A549 (cell line): ENCODE results near the gene KCNQ1. TPM values are rescaled to one million over a fixed set of nuclear protein-coding genes. Genes with fewer than 3 reads are reported as not detected.

Experiments used
- ATAC-seq, 2 experiments: fragments of 200-7000 bp in 1 of 2; fragments of >200 bp in 1 of 2; cut with Nextera tagmentation in 1 of 2; cut with Tn5 transposase in 1 of 2; 3 replicates each; pipeline versions ENCODE4 v1.8.0 to v1.9.1; 2018 to 2020; ENCODE audit warnings: mild to moderate bottlenecking in 1 of 2, moderate library complexity in 1 of 2
- CTCF ChIA-PET: fragments of 300-600 bp; sonication (Branson Sonifier 250); formaldehyde crosslinking; extraction: SDS; loops from one replicate; lab custom pipeline; 2021; ENCODE audit warnings: antibody characterized with exemption, inconsistent platforms; lab: Yijun Ruan, JAX
- POLR2A ChIA-PET: fragments of 350-600 bp; formaldehyde crosslinking; extraction: SDS; loops from one replicate; lab custom pipeline; 2021; ENCODE audit warnings: antibody characterized with exemption, inconsistent platforms; lab: Yijun Ruan, JAX
- DNase-seq, 2 experiments: peaks; one replicate each; pipeline versions ENCODE4 v3.0.0 to v3.0.0-alpha.2; 2011 to 2016; ENCODE audit warnings: low read depth in 1 of 2, low spot score in 1 of 2
- FAIRE-seq: peaks from 2 replicates; lab custom pipeline; 2011; peaks lifted over from hg19 to GRCh38; lab: Jason Lieb, UNC
- H3K27ac ChIP-seq, 2 experiments: fragments of >200 bp; sonication (Bioruptor Twin); formaldehyde crosslinking; 3 replicates each; pipeline ENCODE4 v1.5.1; 2016 to 2017
- H3K4me1 ChIP-seq: fragments of >200 bp; sonication (Bioruptor Twin); formaldehyde crosslinking; 3 replicates; pipeline ENCODE4 v1.6.1; 2016
- H3K4me2 ChIP-seq: fragments of >200 bp; sonication (Bioruptor Twin); formaldehyde crosslinking; 3 replicates; pipeline ENCODE4 v1.6.1; 2016
- H3K4me3 ChIP-seq: fragments of >200 bp; sonication (Bioruptor Twin); formaldehyde crosslinking; 3 replicates; pipeline ENCODE4 v1.5.1; 2016
- H3K9me3 ChIP-seq: fragments of >200 bp; sonication (Bioruptor Twin); formaldehyde crosslinking; 3 replicates; pipeline ENCODE4 v1.6.1; 2016
- ATOH8 ChIP-seq: fragments of 250-450 bp; sonication (Bioruptor Pico); IDR thresholded peaks from 2 replicates; pipeline ENCODE4 v1.5.0; 2020; ENCODE audit warnings: low read depth, mild to moderate bottlenecking, moderate library complexity
- BHLHE40 ChIP-seq: IDR thresholded peaks from 2 replicates; pipeline ENCODE4 v1.6.1; 2012; ENCODE audit warnings: low read depth, low read length, inconsistent platforms
- CBX2 ChIP-seq: fragments of 200-600 bp; sonication (generic); IDR thresholded peaks from 2 replicates; pipeline ENCODE4 v1.6.1; 2016; ENCODE audit warnings: low read depth, mild to moderate bottlenecking, borderline replicate concordance
- CEBPB ChIP-seq, 2 experiments: fragments of >200 bp in 1 of 2; sonication (Bioruptor Twin) in 1 of 2; formaldehyde crosslinking in 1 of 2; IDR thresholded peaks; 2 replicates each; pipeline ENCODE4 v1.6.1; 2012 to 2016
- CHD2 ChIP-seq: fragments of 150-350 bp; IDR thresholded peaks from 2 replicates; pipeline ENCODE4 v1.6.1; 2014; ENCODE audit warnings: low read length; ENCODE audit not compliant: partially characterized antibody
- CHD4 ChIP-seq: fragments of 200-600 bp; sonication (generic); IDR thresholded peaks from 2 replicates; pipeline ENCODE4 v1.6.1; 2016; ENCODE audit warnings: antibody characterized with exemption, mild to moderate bottlenecking, borderline replicate concordance
- FOSL2 ChIP-seq, 2 experiments: fragments of 450-650 bp in 1 of 2; fragments of >200 bp in 1 of 2; sonication (Bioruptor Twin) in 1 of 2; formaldehyde crosslinking; IDR thresholded peaks; 2 replicates each; pipeline versions ENCODE4 v1.5.0 to v1.6.1; 2016 to 2020; ENCODE audit warnings: mild to moderate bottlenecking in 1 of 2, moderate library complexity in 1 of 2
- HOXB5 ChIP-seq: fragments of 250-450 bp; sonication (Bioruptor Pico); IDR thresholded peaks from 2 replicates; pipeline ENCODE4 v1.5.0; 2020; ENCODE audit warnings: mild to moderate bottlenecking, moderate library complexity
- NFE2L2 ChIP-seq: fragments of 150-350 bp; conservative IDR thresholded peaks from 2 replicates; pipeline ENCODE4 v1.6.1; 2014; ENCODE audit warnings: low read length
- REST ChIP-seq: fragments of 200-600 bp; sonication (generic); IDR thresholded peaks from 2 replicates; pipeline ENCODE4 v1.6.1; 2016; ENCODE audit warnings: antibody characterized with exemption, mild to moderate bottlenecking, moderate library complexity
- SMC3 ChIP-seq: fragments of >200 bp; sonication (Bioruptor Twin); formaldehyde crosslinking; IDR thresholded peaks from 3 replicates; pipeline ENCODE4 v1.6.1; 2018; ENCODE audit warnings: inconsistent platforms
- ZNF302 ChIP-seq: fragments of 250-450 bp; sonication (Bioruptor Pico); IDR thresholded peaks from 2 replicates; pipeline ENCODE4 v1.9.0; 2021; ENCODE audit warnings: inconsistent platforms, mild to moderate bottlenecking, moderate library complexity
- whole genome bisulfite sequencing: methylation state at CpG from one replicate; pipeline ENCODE4 v1.1.6; 2017; ENCODE audit errors: missing lambda C conversion rate; 5-methylcytosine and 5-hydroxymethylcytosine counted together
- polyA plus RNA-seq, 4 experiments: library from polyadenylated mRNA; depleted of rRNA in 3 of 4; stranded (reverse); fragments of >200 nt; fragmentation: RNase III in 1 of 4; extraction: RNeasy Plus Mini Kit Qiagen cat#74134 plus additional on column Dnase treatment in 1 of 4; gene quantifications; 2 replicates in 3 of 4; 3 replicates in 1 of 4; pipeline ENCODE4 v1.2.3, GENCODE V29; 2011 to 2017

KCNQ1 gene
- polyA plus RNA-seq, 2 of the 4 experiments (the other 2 are of a cell fraction) = 0.14 to 0.17 TPM

- ATAC-seq (no peak), FAIRE-seq (no peak), DNase-seq (no peak)
- TF ChIP-seq ATOH8 (CRISPR knock-in tag) = no peak
- TF ChIP-seq BHLHE40 = no peak
- no peak for TF ChIP-seq CHD4
- no peak for TF ChIP-seq CBX2
- TF ChIP-seq CEBPB (IDR thresholded peaks at IDR 0.05) = no peak
- TF ChIP-seq CHD2 = no peak
- H3K4me1 ChIP-seq = no peaks in the 10 kb centered on the region
- no peak overlapping the region for H3K4me2 ChIP-seq
- H3K9me3 ChIP-seq = no peaks in the 10 kb centered on the region
- H3K27ac ChIP-seq = no peak overlapping the region
- 55% methylated on average over 15 of the region's 20 CpGs for WGBS
- POLR2A ChIA-PET = no interaction called here
- H3K4me3 ChIP-seq = no peak overlapping the region
- CTCF ChIA-PET = interaction anchor here (1.2 to 2.0 kb wide), 3 partner anchors 13 to 79 kb away, joined by 3 to 14 read pairs (median 7); no protein-coding TSS in a partner anchor
These were observed 7.7 kb downstream of the KCNQ1 start for GRCh38 chr11:2452321-2453012.

- no peak for FAIRE-seq
- no peak overlapping the region for H3K4me2 ChIP-seq
- no peaks in the 10 kb centered on the region for H3K9me3 ChIP-seq
- ATAC-seq = no peak
- ChIA-PET POLR2A (no interaction called here), CTCF (interaction anchor here (1.6 kb wide), 1 partner anchor 33 kb away, joined by 4 read pairs; no protein-coding TSS in a partner anchor)
- no peaks in the 10 kb centered on the region for H3K4me1 ChIP-seq
- no peak overlapping the region for H3K27ac ChIP-seq
- TF ChIP-seq HOXB5 (CRISPR knock-in tag) (no peak), FOSL2 (IDR thresholded peaks at IDR 0.05) (no peak), FOSL2 (CRISPR knock-in tag; IDR thresholded peaks at IDR 0.05) (no peak), NFE2L2 (no peak), REST (no peak)
- TF ChIP-seq, all 56 proteins: peak for 0
- 28% methylated on average over 5 of the region's 5 CpGs for WGBS
- no peak for DNase-seq
- no peak overlapping the region for H3K4me3 ChIP-seq
These were observed 8.6 kb downstream of the KCNQ1 start for GRCh38 chr11:2453436-2453835.

GRCh38 chr11:2458321-2458720, 13.5 kb downstream of the KCNQ1 start:
- H3K4me3 ChIP-seq = no peak overlapping the region
- 65% methylated on average over 13 of the region's 13 CpGs for WGBS
- TF ChIP-seq ATOH8 (CRISPR knock-in tag) (no peak), CHD4 (no peak), NFE2L2 (no peak), SMC3 (no peak), CHD2 (no peak), ZNF302 (CRISPR knock-in tag) (no peak)
- ATAC-seq (no peak), DNase-seq (no peak), FAIRE-seq (no peak)
- no peaks in the 10 kb centered on the region for H3K4me1 ChIP-seq
- no peak overlapping the region for H3K27ac ChIP-seq
- H3K4me2 ChIP-seq = no peak overlapping the region
- CTCF ChIA-PET = interaction anchor here (0.6 to 1.7 kb wide), 4 partner anchors 9 to 58 kb away, joined by 3 to 5 read pairs (median 3); no protein-coding TSS in a partner anchor
- POLR2A ChIA-PET = no interaction called here
- no peaks in the 10 kb centered on the region for H3K9me3 ChIP-seq
